Activated naive CD4-positive, alpha-beta T cell treated with anti-CD3 and anti-CD28 coated beads for 36 hours (primary cell): ENCODE measurements around the gene HS3ST5. TPM values are rescaled to one million over a fixed set of nuclear protein-coding genes. Genes with fewer than 3 reads are reported as not detected.
"Not testable (repeated sequence)": the region's sequence is repeated elsewhere in the genome, so short reads cannot be mapped to it uniquely, and the experiment has no call there.

Experiments used
- CTCF ChIA-PET: fragments of 350-600 bp; sonication (Branson Sonifier 250); formaldehyde crosslinking; loops from one replicate; lab custom pipeline; 2021; ENCODE audit warnings: antibody characterized with exemption; lab: Charles Lee
- DNase-seq: peaks from one replicate; pipeline ENCODE4 v3.0.0-alpha.2; 2020
- H3K27ac Mint-ChIP-seq: one replicate; pipeline ENCODE4 v1.8.0; 2021; ENCODE audit warnings: mild to moderate bottlenecking, mixed read lengths
- H3K27me3 Mint-ChIP-seq: one replicate; pipeline ENCODE4 v1.8.0; 2021; ENCODE audit warnings: low read depth, mixed read lengths
- H3K36me3 Mint-ChIP-seq: one replicate; pipeline ENCODE4 v1.8.0; 2021; ENCODE audit warnings: low read depth, mixed read lengths
- H3K4me1 Mint-ChIP-seq: one replicate; pipeline ENCODE4 v1.8.0; 2021; ENCODE audit warnings: low read depth, mixed read lengths
- H3K4me3 Mint-ChIP-seq: one replicate; pipeline ENCODE4 v1.8.0; 2021; ENCODE audit warnings: mild to moderate bottlenecking, moderate library complexity, mixed read lengths
- H3K9me3 Mint-ChIP-seq: one replicate; pipeline ENCODE4 v1.8.0; 2021; ENCODE audit warnings: mixed read lengths
- intact Hi-C: fragments of 100-400 bp; cut with micrococcal nuclease; formaldehyde crosslinking; loops from one replicate; pipeline ENCODE4 v1.15.1; 2023
- total RNA-seq, 2 experiments: library from RNA; stranded (reverse); gene quantifications; one replicate each; pipeline ENCODE4 v1.2.3, GENCODE V29; 2021

Gene HS3ST5
- total RNA-seq, 2 experiments from 2014 or later: not detected

GRCh38 chr6:114032721-114033120 is 310.1 kb downstream of the HS3ST5 start:
- no peak overlapping the region for H3K27ac Mint-ChIP-seq
- H3K4me3 Mint-ChIP-seq: no peak overlapping the region
- peaks cover 8% of the 10 kb centered on the region for H3K27me3 Mint-ChIP-seq
- H3K36me3 Mint-ChIP-seq: no peaks in the 10 kb centered on the region
- CTCF ChIA-PET: no interaction called here
- H3K4me1 Mint-ChIP-seq: no peaks in the 10 kb centered on the region
- intact Hi-C loops: no loop called here
- no peak for DNase-seq
- H3K9me3 Mint-ChIP-seq: no peaks in the 10 kb centered on the region

- H3K9me3 Mint-ChIP-seq: no peaks in the 10 kb centered on the region
- DNase-seq: no peak
- H3K4me3 Mint-ChIP-seq: no peak overlapping the region
- CTCF ChIA-PET: no interaction called here
- no peak overlapping the region for H3K27ac Mint-ChIP-seq
- H3K4me1 Mint-ChIP-seq: no peaks in the 10 kb centered on the region
- intact Hi-C loops: no loop called here
- H3K36me3 Mint-ChIP-seq: no peaks in the 10 kb centered on the region
- peaks cover 7% of the 10 kb centered on the region for H3K27me3 Mint-ChIP-seq
Measured at GRCh38 chr6:114030767-114031166, 312.1 kb downstream of the HS3ST5 start.

GRCh38 chr6:114024746-114025145 is 318.1 kb downstream of the HS3ST5 start:
- H3K27ac Mint-ChIP-seq: no peak overlapping the region
- H3K36me3 Mint-ChIP-seq: no peaks in the 10 kb centered on the region
- no peak overlapping the region for H3K4me3 Mint-ChIP-seq
- H3K9me3 Mint-ChIP-seq: no peaks in the 10 kb centered on the region
- no peaks in the 10 kb centered on the region for H3K4me1 Mint-ChIP-seq
- intact Hi-C loops: no loop called here
- CTCF ChIA-PET: interaction anchor here (0.6 to 1.2 kb wide), 2 partner anchors 35 to 53 kb away, joined by 3 to 5 read pairs; no protein-coding TSS in a partner anchor
- H3K27me3 Mint-ChIP-seq: peaks cover 6% of the 10 kb centered on the region
- DNase-seq: no peak

GRCh38 chr6:114020196-114020595 is 322.6 kb downstream of the HS3ST5 start:
- no peak overlapping the region for H3K4me3 Mint-ChIP-seq
- no peak for DNase-seq

GRCh38 chr6:114017146-114017545 is 325.7 kb downstream of the HS3ST5 start:
- CTCF ChIA-PET, H3K36me3 Mint-ChIP-seq: not testable (repeated sequence)

More at GRCh38 chr6:114020196-114020595, 322.6 kb downstream of the HS3ST5 start:
- no peaks in the 10 kb centered on the region for H3K36me3 Mint-ChIP-seq
- H3K27ac Mint-ChIP-seq: no peak overlapping the region
- intact Hi-C loops: no loop called here
- CTCF ChIA-PET: no interaction called here
- no peaks in the 10 kb centered on the region for H3K4me1 Mint-ChIP-seq
- peaks cover 4% of the 10 kb centered on the region for H3K27me3 Mint-ChIP-seq
- no peaks in the 10 kb centered on the region for H3K9me3 Mint-ChIP-seq

GRCh38 chr6:114014106-114014505 is 328.7 kb downstream of the HS3ST5 start:
- H3K27me3 Mint-ChIP-seq, H3K36me3 Mint-ChIP-seq, H3K27ac Mint-ChIP-seq, H3K4me3 Mint-ChIP-seq, intact Hi-C loops, H3K4me1 Mint-ChIP-seq, H3K9me3 Mint-ChIP-seq, DNase-seq, CTCF ChIA-PET: not testable (repeated sequence)

More at GRCh38 chr6:114017146-114017545, 325.7 kb downstream of the HS3ST5 start:
- H3K4me1 Mint-ChIP-seq, intact Hi-C loops, H3K27me3 Mint-ChIP-seq, DNase-seq, H3K4me3 Mint-ChIP-seq, H3K9me3 Mint-ChIP-seq, H3K27ac Mint-ChIP-seq: not testable (repeated sequence)

GRCh38 chr6:114011486-114011885 is 331.3 kb downstream of the HS3ST5 start:
- peaks cover 18% of the 10 kb centered on the region for H3K4me1 Mint-ChIP-seq
- peak; percentile 31 for DNase-seq
- H3K36me3 Mint-ChIP-seq, H3K27me3 Mint-ChIP-seq, CTCF ChIA-PET, intact Hi-C loops, H3K9me3 Mint-ChIP-seq, H3K4me3 Mint-ChIP-seq: not testable (repeated sequence)
- H3K27ac Mint-ChIP-seq: peak overlapping the region; percentile 61

- peaks cover 18% of the 10 kb centered on the region for H3K4me1 Mint-ChIP-seq
- H3K27me3 Mint-ChIP-seq: no peaks in the 10 kb centered on the region
- no peak overlapping the region for H3K4me3 Mint-ChIP-seq
- no peak for DNase-seq
- H3K9me3 Mint-ChIP-seq: no peaks in the 10 kb centered on the region
- CTCF ChIA-PET: no interaction called here
- H3K36me3 Mint-ChIP-seq: peaks cover 3% of the 10 kb centered on the region
- H3K27ac Mint-ChIP-seq: no peak overlapping the region
- intact Hi-C loops: no loop called here
Measured at GRCh38 chr6:114010540-114010939, 332.3 kb downstream of the HS3ST5 start.

- Mint-ChIP-seq H3K36me3 (peaks cover 3% of the 10 kb centered on the region), H3K27me3 (peaks cover 5% of the 10 kb centered on the region), H3K4me3 (no peak overlapping the region), H3K27ac (no peak overlapping the region), H3K4me1 (peaks cover 18% of the 10 kb centered on the region), H3K9me3 (no peaks in the 10 kb centered on the region)
- CTCF ChIA-PET: no interaction called here
- no peak for DNase-seq
- intact Hi-C loops: no loop called here
Measured at GRCh38 chr6:114009192-114009591, 333.6 kb downstream of the HS3ST5 start.

GRCh38 chr6:114008331-114008730 is 334.5 kb downstream of the HS3ST5 start:
- CTCF ChIA-PET: no interaction called here
- DNase-seq: no peak
- peaks cover 3% of the 10 kb centered on the region for H3K36me3 Mint-ChIP-seq
- no peak overlapping the region for H3K27ac Mint-ChIP-seq
- no peaks in the 10 kb centered on the region for H3K9me3 Mint-ChIP-seq
- intact Hi-C loops: no loop called here
- peaks cover 18% of the 10 kb centered on the region for H3K4me1 Mint-ChIP-seq
- no peak overlapping the region for H3K4me3 Mint-ChIP-seq
- peaks cover 8% of the 10 kb centered on the region for H3K27me3 Mint-ChIP-seq

GRCh38 chr6:114007516-114007915 is 335.3 kb downstream of the HS3ST5 start:
- CTCF ChIA-PET: no interaction called here
- H3K9me3 Mint-ChIP-seq: no peaks in the 10 kb centered on the region
- H3K27ac Mint-ChIP-seq: no peak overlapping the region
- H3K36me3 Mint-ChIP-seq: peaks cover 3% of the 10 kb centered on the region
- no peak overlapping the region for H3K4me3 Mint-ChIP-seq
- DNase-seq: peak; percentile 17
- intact Hi-C loops: no loop called here
- peaks cover 14% of the 10 kb centered on the region for H3K27me3 Mint-ChIP-seq
- H3K4me1 Mint-ChIP-seq: peaks cover 18% of the 10 kb centered on the region
